ENCODE measurements around the gene ZFYVE19.
"Not testable (repeated sequence)": the region's sequence is repeated elsewhere in the genome, so short reads cannot be mapped to it uniquely, and the experiment has no call there.

Gene ZFYVE19

GRCh38 chr15:40858706-40859105, 51.8 kb downstream of the ZFYVE19 start:
- H3K9me3 Mint-ChIP-seq: no peaks in the 10 kb centered on the region
- H3K27ac Mint-ChIP-seq: peak overlapping the region; percentile 47
- no peak for ATAC-seq
- H3K27me3 Mint-ChIP-seq: no peaks in the 10 kb centered on the region
- no peak overlapping the region for H3K4me3 Mint-ChIP-seq
- H3K4me1 Mint-ChIP-seq: no peaks in the 10 kb centered on the region
- H3K36me3 Mint-ChIP-seq (ENCODE audit: low read depth): no peaks in the 10 kb centered on the region
- no peak for DNase-seq

- DNase-seq (peak; percentile 91), ATAC-seq (peak; percentile 91)
- no peaks in the 10 kb centered on the region for H3K4me1 Mint-ChIP-seq
- peaks cover 2% of the 10 kb centered on the region for H3K27me3 Mint-ChIP-seq
- no peaks in the 10 kb centered on the region for H3K9me3 Mint-ChIP-seq
- peak overlapping the region; percentile 47 for H3K27ac Mint-ChIP-seq
- no peak overlapping the region for H3K4me3 Mint-ChIP-seq
- H3K36me3 Mint-ChIP-seq (ENCODE audit: low read depth): no peaks in the 10 kb centered on the region
Measured at GRCh38 chr15:40859206-40859851, 52.4 kb downstream of the ZFYVE19 start.

- not testable (repeated sequence) for ATAC-seq; H3K27me3 Mint-ChIP-seq; H3K36me3 Mint-ChIP-seq (ENCODE audit: low read depth); H3K9me3 Mint-ChIP-seq; H3K4me1 Mint-ChIP-seq; H3K4me3 Mint-ChIP-seq; H3K27ac Mint-ChIP-seq; DNase-seq
Measured at GRCh38 chr15:40861147-40861546, 54.3 kb downstream of the ZFYVE19 start.

- Mint-ChIP-seq H3K27ac (no peak overlapping the region), H3K4me3 (no peak overlapping the region), H3K9me3 (no peaks in the 10 kb centered on the region), H3K36me3 (ENCODE audit: low read depth) (no peaks in the 10 kb centered on the region), H3K27me3 (peaks cover 3% of the 10 kb centered on the region), H3K4me1 (no peaks in the 10 kb centered on the region)
- no peak for DNase-seq
- no peak for ATAC-seq
Measured at GRCh38 chr15:40863660-40864270, 56.9 kb downstream of the ZFYVE19 start.
